ENCODE measurements around the gene HSDL1. TPM values are rescaled to one million over a fixed set of nuclear protein-coding genes. Genes with fewer than 3 reads are reported as not detected.

HSDL1 gene
- total RNA-seq, 4 donors from 2014 or later = 5.0 to 9.7 (median 8.6) TPM

DNA sequence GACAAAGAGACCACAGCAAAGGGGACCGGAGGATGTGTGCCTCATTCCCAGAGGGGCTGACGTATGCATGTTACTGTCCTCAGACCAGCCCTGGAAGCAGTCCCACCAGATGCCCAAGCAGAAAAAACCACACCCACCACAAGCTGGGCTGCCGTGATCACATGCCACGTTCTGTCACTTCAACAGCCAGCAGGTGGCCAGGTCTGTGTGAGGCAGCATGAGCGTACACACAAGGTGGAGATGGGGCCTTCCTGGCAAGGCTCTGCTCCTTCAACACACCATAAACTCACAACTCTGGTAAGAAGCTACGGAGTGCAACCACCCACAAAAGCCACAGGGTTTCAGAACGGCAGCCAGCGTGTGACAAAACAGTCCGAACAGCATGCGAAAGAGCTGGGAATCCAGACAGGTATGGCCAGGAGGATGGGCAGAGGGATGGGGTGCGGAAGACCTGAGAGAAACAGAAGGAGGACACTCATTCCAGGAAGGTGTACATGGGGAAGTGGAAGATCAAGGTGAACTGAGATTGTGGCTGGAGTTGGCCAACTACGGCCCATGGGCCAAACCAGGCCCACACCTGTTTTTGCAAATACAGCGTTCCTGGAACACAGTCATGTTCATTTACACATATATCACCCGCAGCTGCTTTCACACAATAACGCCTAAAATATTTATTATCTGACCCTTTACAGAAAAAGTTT lies 56.1 kb downstream of the HSDL1 start:
- H3K27me3 ChIP-seq = no peaks in the 10 kb centered on the region
- TF ChIP-seq POLR2A (IDR thresholded peaks at IDR 0.05) = no peak
- TF ChIP-seq, protein P1, sequence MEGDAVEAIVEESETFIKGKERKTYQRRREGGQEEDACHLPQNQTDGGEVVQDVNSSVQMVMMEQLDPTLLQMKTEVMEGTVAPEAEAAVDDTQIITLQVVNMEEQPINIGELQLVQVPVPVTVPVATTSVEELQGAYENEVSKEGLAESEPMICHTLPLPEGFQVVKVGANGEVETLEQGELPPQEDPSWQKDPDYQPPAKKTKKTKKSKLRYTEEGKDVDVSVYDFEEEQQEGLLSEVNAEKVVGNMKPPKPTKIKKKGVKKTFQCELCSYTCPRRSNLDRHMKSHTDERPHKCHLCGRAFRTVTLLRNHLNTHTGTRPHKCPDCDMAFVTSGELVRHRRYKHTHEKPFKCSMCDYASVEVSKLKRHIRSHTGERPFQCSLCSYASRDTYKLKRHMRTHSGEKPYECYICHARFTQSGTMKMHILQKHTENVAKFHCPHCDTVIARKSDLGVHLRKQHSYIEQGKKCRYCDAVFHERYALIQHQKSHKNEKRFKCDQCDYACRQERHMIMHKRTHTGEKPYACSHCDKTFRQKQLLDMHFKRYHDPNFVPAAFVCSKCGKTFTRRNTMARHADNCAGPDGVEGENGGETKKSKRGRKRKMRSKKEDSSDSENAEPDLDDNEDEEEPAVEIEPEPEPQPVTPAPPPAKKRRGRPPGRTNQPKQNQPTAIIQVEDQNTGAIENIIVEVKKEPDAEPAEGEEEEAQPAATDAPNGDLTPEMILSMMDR (IDR thresholded peaks at IDR 0.05) = peak in 1 of 6 experiments; percentile 16
- H3K36me3 ChIP-seq = peaks cover 20 to 100% (median 73%) of the 10 kb centered on the region in 3 donors
- intact Hi-C loops (cut with DNase I) = loop anchor here (10.0 kb wide), 1 partner anchor 96 kb away; the partner anchor contains the start of gene TAF1C
- no peaks in the 10 kb centered on the region for H3K4me1 ChIP-seq
- no peak overlapping the region for H3K4me3 ChIP-seq
- H3K9me3 ChIP-seq = no peaks in the 10 kb centered on the region
- no peak for DNase-seq
- no peak overlapping the region for H3K27ac ChIP-seq
- 67 to 74% methylated on average over 10 to 12 of the region's 15 CpGs for WGBS, 2 donors

DNA sequence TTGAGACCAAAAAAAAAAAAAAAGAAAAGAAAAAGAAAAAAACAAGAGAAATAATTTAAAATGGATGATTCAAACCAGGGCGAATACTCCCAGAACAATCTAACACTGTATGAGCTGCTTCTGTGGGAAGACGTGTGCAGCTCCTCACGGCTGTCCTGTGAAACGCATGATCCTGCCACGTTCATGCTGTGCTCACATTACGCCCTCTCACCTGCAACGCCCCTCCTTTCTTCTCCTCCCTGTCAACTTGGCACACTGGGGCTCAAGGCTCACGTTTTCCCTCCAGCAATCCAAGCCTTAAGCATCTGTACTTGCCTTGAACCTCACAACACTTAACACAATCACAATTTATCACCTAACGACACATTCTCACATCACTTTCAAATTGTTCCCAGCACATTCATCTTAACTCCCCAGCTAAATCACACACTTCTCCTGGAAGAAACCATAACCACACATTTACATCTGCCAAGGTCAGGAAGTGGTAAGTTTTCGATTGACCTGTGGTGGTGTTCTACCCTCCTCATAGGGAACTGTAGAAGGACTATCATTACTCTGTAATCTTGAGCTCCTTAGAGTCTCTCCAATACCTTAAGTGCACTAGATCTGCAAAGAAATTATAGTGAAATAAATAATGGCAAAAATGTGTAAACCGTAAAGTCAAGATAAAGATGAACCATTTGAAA lies 57.4 kb downstream of the HSDL1 start:
- WGBS, 2 donors = 70 to 76% methylated on average over 11 of the region's 11 CpGs
- TF ChIP-seq, protein P1 (IDR thresholded peaks at IDR 0.05) = no peak
- no peak for TF ChIP-seq POLR2A (IDR thresholded peaks at IDR 0.05)
- Histone ChIP-seq H3K36me3 (peaks cover 11 to 98% (median 67%) of the 10 kb centered on the region in 3 donors), H3K27ac (no peak overlapping the region), H3K4me1 (no peaks in the 10 kb centered on the region), H3K27me3 (no peaks in the 10 kb centered on the region), H3K9me3 (no peaks in the 10 kb centered on the region), H3K4me3 (no peak overlapping the region)
- DNase-seq = no peak
- intact Hi-C loops (cut with DNase I) = loop anchor here (10.0 kb wide), 1 partner anchor 97 kb away; the partner anchor contains the start of gene TAF1C

DNA sequence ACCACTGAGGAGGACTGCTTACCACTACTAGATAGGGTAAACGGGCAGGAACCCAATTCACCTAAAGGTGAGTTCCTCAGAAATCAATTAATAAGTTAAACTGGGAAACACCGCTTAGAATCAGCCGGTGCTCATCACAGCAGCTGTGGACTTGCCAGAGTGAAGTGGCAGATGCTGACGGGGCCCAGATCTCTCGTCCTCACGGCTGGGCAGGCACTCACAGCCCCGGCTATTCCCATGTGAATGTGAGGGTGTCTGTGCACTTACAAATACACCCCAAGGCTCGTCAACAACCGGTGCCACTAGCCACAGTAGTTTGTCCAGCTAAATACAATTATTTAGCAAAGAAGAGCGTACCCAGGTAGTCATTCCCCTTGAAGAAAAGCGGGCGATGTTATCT lies 58.0 kb downstream of the HSDL1 start:
- H3K27me3 ChIP-seq = no peaks in the 10 kb centered on the region
- H3K27ac ChIP-seq = no peak overlapping the region
- intact Hi-C loops (cut with DNase I) = loop anchor here (10.0 kb wide), 1 partner anchor 98 kb away; the partner anchor contains the start of gene TAF1C
- TF ChIP-seq, protein P1 (IDR thresholded peaks at IDR 0.05) = no peak
- TF ChIP-seq POLR2A (IDR thresholded peaks at IDR 0.05) = no peak
- 87 to 89% methylated on average over 12 of the region's 12 CpGs for WGBS, 2 donors
- no peaks in the 10 kb centered on the region for H3K4me1 ChIP-seq
- H3K4me3 ChIP-seq = no peak overlapping the region
- no peak for DNase-seq
- peaks cover 11 to 98% (median 64%) of the 10 kb centered on the region in 3 donors for H3K36me3 ChIP-seq
- H3K9me3 ChIP-seq = no peaks in the 10 kb centered on the region

DNA sequence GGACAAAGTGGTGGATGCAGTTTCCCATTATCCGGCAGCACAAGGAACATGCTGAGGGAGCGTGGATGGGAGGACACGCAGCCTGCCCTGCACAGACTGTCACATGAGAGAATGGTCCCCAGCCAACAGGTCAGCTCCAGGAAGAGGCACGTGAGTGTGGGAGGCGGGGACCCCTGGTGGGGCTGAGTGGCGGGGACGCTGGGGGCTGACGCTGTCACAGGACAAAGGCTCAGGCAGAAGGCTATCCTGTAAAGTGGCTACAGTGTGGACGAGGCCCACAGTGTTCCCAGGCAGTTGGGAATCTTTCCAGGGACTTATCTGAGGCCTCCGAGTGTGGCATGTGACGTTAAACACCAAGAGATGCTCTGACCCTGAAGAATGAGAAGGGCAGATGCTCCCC lies 58.6 kb downstream of the HSDL1 start:
- H3K4me3 ChIP-seq = no peak overlapping the region
- H3K27ac ChIP-seq = no peak overlapping the region
- no peak for DNase-seq
- intact Hi-C loops (cut with DNase I) = loop anchor here (10.0 kb wide), 1 partner anchor 98 kb away; the partner anchor contains the start of gene TAF1C
- peaks cover 11 to 98% (median 58%) of the 10 kb centered on the region in 3 donors for H3K36me3 ChIP-seq
- WGBS, 2 donors = 76 to 79% methylated on average over 3 to 8 of the region's 11 CpGs
- TF ChIP-seq, protein P1 (IDR thresholded peaks at IDR 0.05) = no peak
- no peak for TF ChIP-seq POLR2A (IDR thresholded peaks at IDR 0.05)
- H3K27me3 ChIP-seq = no peaks in the 10 kb centered on the region
- no peaks in the 10 kb centered on the region for H3K9me3 ChIP-seq
- H3K4me1 ChIP-seq = no peaks in the 10 kb centered on the region

DNA sequence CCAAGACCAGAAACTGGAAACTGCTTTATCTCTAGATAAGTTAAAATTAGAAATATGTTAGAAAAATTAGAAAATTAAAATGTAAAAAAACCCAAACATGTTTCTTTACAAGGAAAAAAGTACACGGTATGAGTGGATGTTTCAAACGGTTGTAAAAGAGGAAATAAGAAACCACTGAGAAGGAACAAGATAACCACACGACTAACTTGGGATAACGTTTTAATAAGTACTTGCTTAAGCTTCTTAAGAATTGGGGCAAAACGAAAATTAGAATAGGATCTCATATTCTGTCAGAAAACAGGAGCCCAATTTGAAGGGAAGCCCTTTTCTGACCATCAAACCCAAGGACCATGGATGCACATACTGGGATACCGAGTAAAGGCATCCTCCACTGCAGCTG lies 59.2 kb downstream of the HSDL1 start:
- H3K27me3 ChIP-seq = no peaks in the 10 kb centered on the region
- H3K9me3 ChIP-seq = no peaks in the 10 kb centered on the region
- TF ChIP-seq, protein P1 (IDR thresholded peaks at IDR 0.05) = no peak
- no peak for TF ChIP-seq POLR2A (IDR thresholded peaks at IDR 0.05)
- peaks cover 0 to 3% (median 0%) of the 10 kb centered on the region in 3 donors for H3K4me1 ChIP-seq
- WGBS, 2 donors = 52 to 54% methylated on average over 6 of the region's 6 CpGs
- H3K27ac ChIP-seq = no peak overlapping the region
- intact Hi-C loops (cut with DNase I) = loop anchor here (10.0 kb wide), 1 partner anchor 99 kb away; the partner anchor contains the start of gene TAF1C
- no peak for DNase-seq
- no peak overlapping the region for H3K4me3 ChIP-seq
- peaks cover 11 to 98% (median 53%) of the 10 kb centered on the region in 3 donors for H3K36me3 ChIP-seq
